ENCODE data around the gene RPS16.
A peak's percentile ranks its signal among the peaks of the same experiment; 100 is the strongest.

RPS16 gene

DNA sequence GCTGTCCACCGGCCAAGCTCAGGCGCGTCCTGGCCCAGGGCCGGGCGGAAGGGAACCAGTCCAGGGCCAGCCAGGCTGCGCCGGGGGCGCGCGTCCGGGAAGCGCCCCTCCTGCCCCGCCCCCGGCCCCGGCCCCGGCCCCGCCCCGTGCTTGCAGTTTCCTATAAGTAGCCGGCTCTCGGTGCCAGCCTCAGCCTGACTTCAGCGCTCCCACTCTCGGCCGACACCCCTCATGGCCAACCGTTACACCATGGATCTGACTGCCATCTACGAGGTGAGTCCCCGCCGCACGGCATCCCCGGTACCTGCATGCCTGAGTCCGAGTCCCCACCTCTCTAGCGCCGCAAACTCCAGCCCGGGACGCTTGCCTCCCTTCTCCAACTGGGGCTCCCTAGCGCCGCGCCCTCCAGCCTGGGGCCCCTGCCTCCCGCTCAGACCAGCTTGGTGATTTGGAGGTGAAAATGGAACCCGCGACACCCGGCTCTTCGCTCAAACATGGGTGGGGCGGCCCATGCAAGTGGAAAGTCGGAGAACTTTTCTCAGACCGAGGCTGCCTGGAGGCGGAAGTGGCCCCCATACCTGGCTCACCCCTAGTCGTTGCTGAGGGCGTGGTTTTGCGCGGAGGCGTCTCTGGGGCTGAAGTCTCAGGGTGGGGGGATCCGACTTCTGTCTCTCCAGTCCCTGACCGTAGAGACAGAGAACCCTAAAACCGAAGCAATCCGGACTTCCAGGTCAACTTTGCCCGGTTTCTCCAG is 28.9 kb downstream of the RPS16 start, which contains the start of gene ZFP36:
TSS of gene ZFP36 (plus strand) at position 192 of the 754 bp plus-strand sequence. CDS start at position 250, 58 bp downstream.
- Histone ChIP-seq H3K9me3 (no peaks in the 10 kb centered on the region), H3K4me3 (ENCODE audit: low read depth in 1 of 2, low read length in 1 of 2) (peak within 1 kb of the TSS; percentile 98 to 100), H3K27me3 (no peaks in the 10 kb centered on the region), H3K27ac (peak within 1 kb of the TSS; percentile 100), H3K4me1 (ENCODE audit: control insufficient read depth in 1 of 2, insufficient read depth in 1 of 2, low read depth in 1 of 2, low read length in 1 of 2) (peaks cover 47 to 60% of the 10 kb centered on the region in 2 experiments), H3K36me3 (peaks cover 25% of the 10 kb centered on the region)
- TF ChIP-seq CTCF (IDR thresholded peaks at IDR 0.05) = peak; percentile 35

DNA sequence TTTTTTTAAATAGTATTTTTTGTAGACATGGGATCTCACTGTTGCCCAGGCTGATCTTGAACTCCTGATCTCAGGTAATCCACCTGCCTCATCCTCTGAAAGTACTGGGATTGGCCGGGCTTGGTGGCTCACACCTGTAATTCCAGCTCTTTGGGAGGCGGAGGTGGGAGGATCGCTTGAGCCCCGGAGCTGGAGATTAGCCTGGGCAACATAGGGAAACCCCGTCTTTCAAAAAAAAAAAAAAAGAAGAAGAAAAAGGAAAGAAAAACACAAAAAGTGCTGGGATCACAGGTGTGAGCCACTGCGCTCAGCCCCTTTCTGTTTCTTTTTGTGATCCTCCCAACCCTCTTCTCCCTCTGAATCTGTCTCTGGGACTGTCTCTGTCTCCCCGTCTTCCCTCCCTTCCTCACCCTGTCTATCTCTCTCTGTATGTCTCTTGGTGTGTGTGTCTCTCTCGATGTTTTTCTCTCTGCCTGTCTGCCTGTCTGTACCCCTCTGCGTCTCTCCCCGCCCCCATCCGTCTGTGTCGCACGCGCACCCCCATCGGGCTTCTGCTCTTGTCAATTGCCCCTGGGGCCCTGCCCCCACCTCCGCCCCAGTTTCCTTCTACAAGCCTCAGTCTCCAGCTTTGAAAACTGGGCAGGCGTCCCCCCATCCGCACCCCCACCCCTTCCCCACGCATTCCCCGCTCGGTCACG is 29.6 kb downstream of the RPS16 start:
- Histone ChIP-seq H3K9me3 (no peaks in the 10 kb centered on the region), H3K36me3 (peaks cover 25% of the 10 kb centered on the region), H3K4me1 (ENCODE audit: control insufficient read depth in 1 of 2, insufficient read depth in 1 of 2, low read depth in 1 of 2, low read length in 1 of 2) (peaks cover 47 to 60% of the 10 kb centered on the region in 2 experiments), H3K27me3 (no peaks in the 10 kb centered on the region), H3K27ac (peak overlapping the region; percentile 100), H3K4me3 (ENCODE audit: low read depth in 1 of 2, low read length in 1 of 2) (peak overlapping the region; percentile 98 to 100)
- no peak for TF ChIP-seq CTCF (IDR thresholded peaks at IDR 0.05)

- Histone ChIP-seq H3K9me3 (no peaks in the 10 kb centered on the region), H3K27ac (peak overlapping the region; percentile 100), H3K36me3 (peaks cover 25% of the 10 kb centered on the region), H3K4me3 (ENCODE audit: low read depth in 1 of 2, low read length in 1 of 2) (peak overlapping the region; percentile 98 to 100), H3K4me1 (ENCODE audit: control insufficient read depth in 1 of 2, insufficient read depth in 1 of 2, low read depth in 1 of 2, low read length in 1 of 2) (peaks cover 47 to 60% of the 10 kb centered on the region in 2 experiments), H3K27me3 (no peaks in the 10 kb centered on the region)
- TF ChIP-seq CTCF (IDR thresholded peaks at IDR 0.05) = no peak
Observed at GRCh38 chr19:39405261-39405957, 30.3 kb downstream of the RPS16 start.

DNA sequence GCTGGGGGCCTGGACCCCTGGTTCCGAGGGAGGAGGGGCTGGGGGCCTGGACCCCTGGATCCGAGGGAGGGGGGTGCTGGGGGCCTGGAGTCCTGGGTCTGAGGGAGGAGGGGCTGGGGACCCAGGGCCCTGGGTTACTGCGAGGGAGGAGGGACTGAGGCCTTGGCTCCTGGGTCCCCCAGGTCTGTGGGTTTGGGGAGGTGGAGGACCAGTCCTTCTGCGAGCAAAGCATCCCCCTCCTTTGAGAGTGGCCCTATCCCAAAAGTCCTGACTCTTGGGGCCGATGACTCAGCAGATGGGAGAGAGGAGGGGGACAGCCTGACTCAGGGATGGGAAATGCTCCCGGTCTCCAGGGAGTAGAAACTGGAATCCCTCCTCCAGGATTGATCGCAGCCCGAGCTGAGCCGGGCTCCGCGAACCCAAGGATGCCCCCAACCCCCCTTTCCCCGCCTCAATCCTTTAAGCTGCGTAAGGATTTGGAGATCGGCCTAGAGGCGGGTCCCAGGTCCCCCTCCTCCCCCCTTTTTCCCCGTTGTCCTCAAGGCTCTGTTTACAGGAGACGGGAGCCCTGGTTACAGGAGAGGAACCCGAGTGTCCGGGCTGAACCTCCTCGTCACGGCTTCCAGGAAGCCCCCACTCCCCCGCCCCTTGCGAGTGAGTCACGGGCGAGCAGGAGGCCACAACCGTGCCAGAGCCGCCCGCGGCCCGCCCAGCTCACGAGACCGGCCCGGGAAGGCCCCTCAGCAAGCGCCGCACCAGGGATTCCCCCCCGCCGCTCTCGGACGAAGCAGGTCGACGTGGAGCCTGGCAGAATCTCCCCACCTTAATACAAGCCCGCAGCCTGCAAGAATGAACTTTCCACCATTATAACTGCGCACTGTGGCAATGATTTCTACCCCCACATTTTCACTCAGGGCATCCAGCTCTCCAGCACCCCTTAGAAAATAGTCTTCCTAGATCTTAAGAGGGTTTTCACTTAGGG is 32.1 kb downstream of the RPS16 start:
- H3K36me3 ChIP-seq = peaks cover 21% of the 10 kb centered on the region
- H3K27me3 ChIP-seq = no peaks in the 10 kb centered on the region
- H3K4me3 ChIP-seq (ENCODE audit: low read depth in 1 of 2, low read length in 1 of 2) = peak overlapping the region; percentile 98 to 100
- H3K9me3 ChIP-seq = no peaks in the 10 kb centered on the region
- H3K4me1 ChIP-seq (ENCODE audit: control insufficient read depth in 1 of 2, insufficient read depth in 1 of 2, low read depth in 1 of 2, low read length in 1 of 2) = peaks cover 62 to 70% of the 10 kb centered on the region in 2 experiments
- peak; percentile 32 for TF ChIP-seq CTCF (IDR thresholded peaks at IDR 0.05)
- peak overlapping the region; percentile 100 for H3K27ac ChIP-seq

Data from neutrophil (primary cell).